Activated naive CD8-positive, alpha-beta T cell treated with anti-CD3 and anti-CD28 coated beads, Interleukin-2, amount 50 U/mL, for 16 hours (primary cell): Measurements from ENCODE around the gene AP3D1.

ENCODE experiments used
- DNase-seq: peaks from one replicate; pipeline ENCODE4 v3.0.0-alpha.2; 2020; ENCODE audit warnings: low read depth, low spot score

AP3D1 gene

GRCh38 chr19:2061495-2062388 lies 89.6 kb downstream of the AP3D1 start:
- peak; percentile 98 for DNase-seq

GRCh38 chr19:2060884-2061494 lies 90.4 kb downstream of the AP3D1 start:
- DNase-seq, result no peak

GRCh38 chr19:2059422-2060201 lies 91.8 kb downstream of the AP3D1 start:
- DNase-seq, result no peak

GRCh38 chr19:2058570-2059421 lies 92.6 kb downstream of the AP3D1 start:
- DNase-seq, result no peak

GRCh38 chr19:2057484-2058469 lies 93.6 kb downstream of the AP3D1 start:
- DNase-seq, result no peak

GRCh38 chr19:2056837-2057192 lies 94.6 kb downstream of the AP3D1 start:
- no peak for DNase-seq

GRCh38 chr19:2055931-2056836 lies 95.2 kb downstream of the AP3D1 start:
- DNase-seq, result no peak

- no peak for DNase-seq
Measured at GRCh38 chr19:2054763-2055162, 96.6 kb downstream of the AP3D1 start.

- DNase-seq, result no peak
Measured at GRCh38 chr19:2053601-2054389, 97.6 kb downstream of the AP3D1 start.

- no peak for DNase-seq
Measured at GRCh38 chr19:2051773-2052704, 99.3 kb downstream of the AP3D1 start.

- peak; percentile 83 for DNase-seq
Measured at GRCh38 chr19:2050991-2051772, 100.2 kb downstream of the AP3D1 start, which contains the start of gene MKNK2. Gene MKNK2 (minus strand): TSS chr19:2051244. CDS start chr19:2050851, 393 bp downstream.
